Peyer's patch (tissue), 4 donors: ENCODE data around the gene ATG4B.

ENCODE experiments used
- POLR2A ChIP-seq, 2 donors: fragments of 450-650 bp; IDR thresholded peaks; one replicate each; pipeline ENCODE4 v1.5.1; 2017; ENCODE audit warnings: antibody characterized with exemption in 2 of 2, mild to moderate bottlenecking in 2 of 2, moderate library complexity in 2 of 2
- TF ChIP-seq, protein P1 (sequence below), 6 experiments: fragments of 450-650 bp in 4 of 6; fragments of 200-600 bp in 2 of 6; sonication (generic) in 1 of 6; IDR thresholded peaks; one replicate each; pipeline ENCODE4 v1.5.1; 2017 to 2019; ENCODE audit warnings: antibody characterized with exemption in 6 of 6, mild to moderate bottlenecking in 3 of 6, moderate library complexity in 1 of 6

DNA sequence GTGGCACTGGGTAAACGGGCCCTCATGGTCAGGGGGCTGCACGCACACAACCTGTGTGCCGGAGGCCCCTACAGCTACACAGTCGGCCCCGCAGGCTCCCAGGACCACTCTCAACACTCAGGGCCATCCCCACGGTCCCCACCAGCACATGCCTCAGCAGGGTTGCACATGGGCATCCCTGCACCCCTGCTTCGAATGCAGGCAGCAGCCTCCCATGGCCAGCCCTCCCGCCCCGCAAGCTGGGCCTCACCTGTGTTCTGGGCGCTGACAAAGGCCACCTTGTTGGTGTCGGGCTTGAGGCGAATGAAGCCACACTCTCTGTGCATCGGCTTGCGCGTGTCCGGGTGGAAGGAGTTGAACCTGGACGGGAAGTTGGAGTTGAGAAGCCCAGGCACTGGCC is 34.8 kb upstream of the ATG4B start:
- TF ChIP-seq, protein P1, sequence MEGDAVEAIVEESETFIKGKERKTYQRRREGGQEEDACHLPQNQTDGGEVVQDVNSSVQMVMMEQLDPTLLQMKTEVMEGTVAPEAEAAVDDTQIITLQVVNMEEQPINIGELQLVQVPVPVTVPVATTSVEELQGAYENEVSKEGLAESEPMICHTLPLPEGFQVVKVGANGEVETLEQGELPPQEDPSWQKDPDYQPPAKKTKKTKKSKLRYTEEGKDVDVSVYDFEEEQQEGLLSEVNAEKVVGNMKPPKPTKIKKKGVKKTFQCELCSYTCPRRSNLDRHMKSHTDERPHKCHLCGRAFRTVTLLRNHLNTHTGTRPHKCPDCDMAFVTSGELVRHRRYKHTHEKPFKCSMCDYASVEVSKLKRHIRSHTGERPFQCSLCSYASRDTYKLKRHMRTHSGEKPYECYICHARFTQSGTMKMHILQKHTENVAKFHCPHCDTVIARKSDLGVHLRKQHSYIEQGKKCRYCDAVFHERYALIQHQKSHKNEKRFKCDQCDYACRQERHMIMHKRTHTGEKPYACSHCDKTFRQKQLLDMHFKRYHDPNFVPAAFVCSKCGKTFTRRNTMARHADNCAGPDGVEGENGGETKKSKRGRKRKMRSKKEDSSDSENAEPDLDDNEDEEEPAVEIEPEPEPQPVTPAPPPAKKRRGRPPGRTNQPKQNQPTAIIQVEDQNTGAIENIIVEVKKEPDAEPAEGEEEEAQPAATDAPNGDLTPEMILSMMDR (IDR thresholded peaks at IDR 0.05): no peak
- TF ChIP-seq POLR2A (IDR thresholded peaks at IDR 0.05): no peak
